ENCODE data around the gene CFAP126.
"Not testable (repeated sequence)": the region's sequence is repeated elsewhere in the genome, so short reads cannot be mapped to it uniquely, and the experiment has no call there.

Gene CFAP126, protein sequence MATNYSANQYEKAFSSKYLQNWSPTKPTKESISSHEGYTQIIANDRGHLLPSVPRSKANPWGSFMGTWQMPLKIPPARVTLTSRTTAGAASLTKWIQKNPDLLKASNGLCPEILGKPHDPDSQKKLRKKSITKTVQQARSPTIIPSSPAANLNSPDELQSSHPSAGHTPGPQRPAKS

DNA sequence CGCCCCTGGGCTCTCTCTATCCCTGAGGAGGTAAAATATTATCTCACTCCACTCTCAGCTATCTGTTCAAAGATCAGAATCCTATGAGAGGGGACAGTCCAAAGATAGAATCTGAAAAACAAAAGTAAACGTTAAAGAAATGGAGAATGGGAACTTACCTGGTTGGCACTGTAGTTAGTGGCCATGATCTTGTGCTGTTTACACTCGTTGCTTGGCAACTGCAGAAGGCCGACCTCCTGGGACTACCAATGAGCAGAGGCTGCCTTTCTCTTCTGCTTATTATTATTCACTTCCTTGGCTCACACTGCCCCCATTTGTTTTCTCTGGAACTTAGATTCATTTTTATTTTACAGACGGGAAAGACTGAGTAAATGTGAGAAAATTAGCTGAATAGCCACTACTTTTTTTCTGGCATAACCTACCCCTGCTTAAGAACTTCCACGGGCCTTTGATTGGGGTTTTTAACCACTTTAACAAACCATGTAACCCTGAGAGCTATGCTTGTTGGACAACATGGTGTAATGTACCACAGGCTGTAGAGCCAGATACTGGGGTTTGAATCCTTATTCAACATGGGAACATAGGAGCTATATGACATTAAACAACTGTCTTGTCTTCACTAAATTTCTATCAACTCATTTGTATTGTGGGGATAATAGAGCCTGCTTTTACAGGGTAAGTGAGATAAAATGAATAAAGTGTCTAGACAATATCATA, at the start of gene CFAP126:
Gene CFAP126, minus strand, starts transcription at position 193 of the 717 bp plus-strand sequence. Its CDS starts 8 bp downstream, at position 185.
- peak; percentile 64 for DNase-seq (ENCODE audit: low read depth, low spot score)
- H3K27me3 ChIP-seq (ENCODE audit: insufficient read depth, insufficient read length), result no peaks in the 10 kb centered on the region
- no peaks in the 10 kb centered on the region for H3K4me1 ChIP-seq (ENCODE audit: insufficient read depth, insufficient read length)
- no peaks in the 10 kb centered on the region for H3K9me3 ChIP-seq (ENCODE audit: insufficient read depth, low read length)
- no peak within 1 kb of the TSS for H3K9ac ChIP-seq (ENCODE audit: insufficient read length, low read depth)
- peaks cover 49% of the 10 kb centered on the region for H3K36me3 ChIP-seq (ENCODE audit: insufficient read depth, insufficient read length, low read length)
- TF ChIP-seq YY1 (IDR thresholded peaks at IDR 0.05; ENCODE audit: insufficient read depth, insufficient read length), result no peak
- no peak for TF ChIP-seq ZNF274 (IDR thresholded peaks at IDR 0.05; ENCODE audit: low read depth, low read length)
- no peak for TF ChIP-seq SUZ12 (IDR thresholded peaks at IDR 0.05; ENCODE audit: extremely low read depth, insufficient read depth, insufficient read length)
- no peak within 1 kb of the TSS for H3K4me3 ChIP-seq (ENCODE audit: insufficient read length, low read depth)

DNA sequence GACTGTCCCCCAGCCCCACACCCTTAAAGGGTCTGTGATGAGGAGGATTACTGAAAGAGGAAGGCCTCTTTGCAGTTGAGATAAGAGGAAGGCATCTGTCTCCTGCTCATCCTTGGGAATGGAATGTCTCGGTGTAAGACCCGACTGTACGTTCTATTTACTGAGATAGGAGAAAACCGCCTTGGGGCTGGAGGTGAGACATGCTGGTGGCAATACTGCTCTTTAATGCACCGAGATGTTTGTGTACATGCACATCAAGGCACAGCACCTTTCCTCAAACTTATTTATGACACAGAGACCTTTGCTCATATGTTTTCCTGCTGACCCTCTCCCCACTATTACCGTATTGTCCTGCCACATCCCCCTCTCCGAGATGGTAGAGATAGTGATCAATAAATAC, 45.4 kb upstream of the CFAP126 start:
- H3K27me3 ChIP-seq (ENCODE audit: insufficient read depth, insufficient read length); H3K9me3 ChIP-seq (ENCODE audit: insufficient read depth, low read length); H3K4me1 ChIP-seq (ENCODE audit: insufficient read depth, insufficient read length); H3K36me3 ChIP-seq (ENCODE audit: insufficient read depth, insufficient read length, low read length); DNase-seq (ENCODE audit: low read depth, low spot score); H3K4me3 ChIP-seq (ENCODE audit: insufficient read length, low read depth); H3K9ac ChIP-seq (ENCODE audit: insufficient read length, low read depth): not testable (repeated sequence)

DNA sequence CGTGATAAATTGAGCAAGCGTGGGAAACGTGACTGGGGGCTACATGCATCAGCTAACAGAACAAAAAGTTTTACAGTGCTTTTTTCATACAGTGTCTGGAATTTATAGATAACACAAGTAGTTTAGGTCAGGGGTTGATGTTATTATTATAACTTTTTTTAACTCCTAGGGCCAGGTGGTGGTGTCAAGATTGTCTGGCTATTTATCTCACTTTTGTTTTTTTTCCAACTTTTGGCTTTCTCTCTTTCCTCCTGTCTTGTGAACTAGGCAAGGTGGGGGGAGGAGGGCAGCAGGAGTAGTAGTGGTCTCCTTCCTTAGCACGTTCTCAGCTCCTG, 42.9 kb upstream of the CFAP126 start:
- H3K27me3 ChIP-seq (ENCODE audit: insufficient read depth, insufficient read length); H3K9ac ChIP-seq (ENCODE audit: insufficient read length, low read depth); H3K36me3 ChIP-seq (ENCODE audit: insufficient read depth, insufficient read length, low read length); DNase-seq (ENCODE audit: low read depth, low spot score); H3K4me3 ChIP-seq (ENCODE audit: insufficient read length, low read depth); H3K4me1 ChIP-seq (ENCODE audit: insufficient read depth, insufficient read length); H3K9me3 ChIP-seq (ENCODE audit: insufficient read depth, low read length): not testable (repeated sequence)

DNA sequence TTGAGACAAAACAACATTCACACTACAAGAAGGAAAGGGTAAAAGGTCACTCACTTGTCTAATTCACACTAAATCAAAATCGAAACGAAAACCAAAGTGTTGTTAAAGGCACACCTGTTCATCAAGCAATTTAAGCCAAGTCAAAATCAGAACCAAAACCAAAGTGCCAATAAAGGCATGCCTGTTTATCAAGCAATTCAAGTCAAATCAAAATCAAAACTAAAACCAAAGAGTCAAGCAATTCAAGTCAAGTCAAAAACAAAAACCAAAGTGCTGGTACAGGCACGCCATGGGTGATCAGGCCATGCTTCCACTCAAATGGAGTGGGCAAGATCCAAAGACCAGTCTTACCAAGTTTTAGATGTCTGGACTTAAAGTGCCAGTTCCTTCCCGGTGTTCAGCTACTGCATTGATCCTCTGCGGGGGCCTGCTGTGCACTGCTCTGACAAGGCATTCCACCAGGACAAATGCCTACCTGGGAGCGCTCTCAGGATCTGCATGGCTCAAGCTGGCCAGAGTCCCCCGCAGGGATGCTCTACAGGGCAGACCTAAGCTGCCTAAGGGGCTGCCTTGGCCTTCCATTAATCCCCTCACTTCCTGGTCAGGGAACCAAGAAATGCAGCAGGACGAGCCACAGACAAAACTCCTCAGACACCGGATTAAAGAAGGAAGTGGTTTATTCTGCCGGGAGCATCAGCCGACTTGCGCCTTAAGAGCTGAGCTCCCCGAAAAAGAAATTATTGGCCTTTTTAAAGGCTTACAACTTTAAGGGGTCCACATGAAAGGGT, 42.4 kb upstream of the CFAP126 start:
- H3K9ac ChIP-seq (ENCODE audit: insufficient read length, low read depth); H3K4me3 ChIP-seq (ENCODE audit: insufficient read length, low read depth); DNase-seq (ENCODE audit: low read depth, low spot score); H3K9me3 ChIP-seq (ENCODE audit: insufficient read depth, low read length); H3K36me3 ChIP-seq (ENCODE audit: insufficient read depth, insufficient read length, low read length); H3K4me1 ChIP-seq (ENCODE audit: insufficient read depth, insufficient read length); H3K27me3 ChIP-seq (ENCODE audit: insufficient read depth, insufficient read length): not testable (repeated sequence)

DNA sequence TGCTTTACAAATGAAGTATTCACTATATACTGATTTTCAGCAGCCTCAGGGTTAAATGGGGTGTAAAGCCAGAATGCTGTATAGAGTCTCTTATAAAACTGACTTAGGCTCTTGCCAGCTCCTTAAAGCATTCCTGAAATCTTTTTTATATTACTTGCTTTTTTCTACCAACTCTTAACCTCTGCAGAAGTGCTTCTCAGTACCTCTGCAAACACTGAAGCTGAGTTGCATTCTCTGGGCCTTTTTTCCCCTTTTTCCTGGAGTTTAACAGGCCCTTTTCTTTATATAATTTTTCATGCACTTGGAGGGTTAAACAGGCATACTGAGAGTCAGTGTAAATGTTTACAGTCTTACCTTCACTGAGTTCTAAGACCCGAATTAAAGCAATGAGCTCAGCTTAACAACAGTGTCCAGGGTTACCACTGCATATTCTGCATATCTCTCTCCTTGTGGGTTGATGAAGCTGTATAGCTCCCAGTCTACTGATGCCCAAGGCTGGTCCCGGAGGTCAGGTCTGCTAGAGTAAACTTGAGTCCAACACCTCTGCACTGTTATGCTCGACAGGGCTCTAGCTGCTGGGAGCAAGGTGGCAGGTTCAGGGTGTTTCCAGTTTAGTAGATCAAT, 40.9 kb upstream of the CFAP126 start:
- H3K9me3 ChIP-seq (ENCODE audit: insufficient read depth, low read length), result no peaks in the 10 kb centered on the region
- H3K27me3 ChIP-seq (ENCODE audit: insufficient read depth, insufficient read length), result no peaks in the 10 kb centered on the region
- H3K4me3 ChIP-seq (ENCODE audit: insufficient read length, low read depth), result no peak overlapping the region
- peaks cover 3% of the 10 kb centered on the region for H3K4me1 ChIP-seq (ENCODE audit: insufficient read depth, insufficient read length)
- DNase-seq (ENCODE audit: low read depth, low spot score), result no peak
- no peak for TF ChIP-seq YY1 (IDR thresholded peaks at IDR 0.05; ENCODE audit: insufficient read depth, insufficient read length)
- TF ChIP-seq ZNF274 (IDR thresholded peaks at IDR 0.05; ENCODE audit: low read depth, low read length), result no peak
- no peak for TF ChIP-seq SUZ12 (IDR thresholded peaks at IDR 0.05; ENCODE audit: extremely low read depth, insufficient read depth, insufficient read length)
- H3K36me3 ChIP-seq (ENCODE audit: insufficient read depth, insufficient read length, low read length), result no peaks in the 10 kb centered on the region
- H3K9ac ChIP-seq (ENCODE audit: insufficient read length, low read depth), result no peak overlapping the region

DNA sequence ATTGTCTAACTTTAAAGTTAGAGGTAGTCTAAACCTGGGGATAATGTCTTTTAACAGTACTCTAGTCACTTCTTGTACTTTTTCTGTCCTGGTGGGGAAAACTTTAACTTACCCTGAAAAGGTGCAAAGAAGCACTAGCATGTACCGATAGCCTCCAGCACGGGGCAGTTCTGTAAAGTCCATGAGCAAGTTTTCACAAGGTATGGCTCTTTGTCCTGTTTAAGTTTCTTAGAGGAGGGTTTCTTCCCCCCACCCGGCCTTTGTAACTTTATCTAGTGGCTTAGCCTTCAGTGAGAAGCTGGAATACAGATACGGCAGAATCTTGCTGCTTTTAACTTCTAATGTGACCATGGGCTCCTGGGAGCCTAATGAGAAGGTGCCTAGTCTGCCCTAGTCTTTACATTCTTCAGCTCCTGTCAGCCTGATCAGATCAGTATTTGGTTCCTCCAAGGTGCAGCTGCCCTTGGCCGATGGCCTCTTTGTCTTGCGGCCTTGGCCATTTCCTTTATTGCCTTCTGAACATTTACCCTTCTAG, 39.8 kb upstream of the CFAP126 start:
- Histone ChIP-seq H3K4me3 (ENCODE audit: insufficient read length, low read depth) (no peak overlapping the region), H3K36me3 (ENCODE audit: insufficient read depth, insufficient read length, low read length) (no peaks in the 10 kb centered on the region), H3K4me1 (ENCODE audit: insufficient read depth, insufficient read length) (peaks cover 3% of the 10 kb centered on the region), H3K27me3 (ENCODE audit: insufficient read depth, insufficient read length) (no peaks in the 10 kb centered on the region), H3K9ac (ENCODE audit: insufficient read length, low read depth) (no peak overlapping the region), H3K9me3 (ENCODE audit: insufficient read depth, low read length) (no peaks in the 10 kb centered on the region)
- no peak for DNase-seq (ENCODE audit: low read depth, low spot score)
- no peak for TF ChIP-seq SUZ12 (IDR thresholded peaks at IDR 0.05; ENCODE audit: extremely low read depth, insufficient read depth, insufficient read length)
- no peak for TF ChIP-seq ZNF274 (IDR thresholded peaks at IDR 0.05; ENCODE audit: low read depth, low read length)
- no peak for TF ChIP-seq YY1 (IDR thresholded peaks at IDR 0.05; ENCODE audit: insufficient read depth, insufficient read length)

DNA sequence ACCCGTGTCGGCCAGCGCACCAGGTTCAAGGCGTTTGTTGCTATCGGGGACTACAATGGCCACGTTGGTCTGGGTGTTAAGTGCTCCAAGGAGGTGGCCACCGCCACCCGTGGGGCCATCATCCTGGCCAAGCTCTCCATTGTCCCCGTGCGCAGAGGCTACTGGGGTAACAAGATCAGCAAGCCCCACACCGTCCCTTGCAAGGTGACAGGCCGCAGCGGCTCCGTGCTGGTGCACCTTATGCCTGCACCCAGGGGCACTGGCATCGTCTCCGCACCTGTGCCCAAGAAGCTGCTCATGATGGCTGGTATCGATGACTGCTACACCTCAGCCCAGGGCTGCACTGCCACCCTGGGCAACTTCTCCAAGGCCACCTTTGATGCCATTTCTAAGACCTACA, 38.9 kb upstream of the CFAP126 start:
- H3K4me1 ChIP-seq (ENCODE audit: insufficient read depth, insufficient read length); H3K4me3 ChIP-seq (ENCODE audit: insufficient read length, low read depth); DNase-seq (ENCODE audit: low read depth, low spot score); H3K27me3 ChIP-seq (ENCODE audit: insufficient read depth, insufficient read length); H3K9me3 ChIP-seq (ENCODE audit: insufficient read depth, low read length); H3K36me3 ChIP-seq (ENCODE audit: insufficient read depth, insufficient read length, low read length); H3K9ac ChIP-seq (ENCODE audit: insufficient read length, low read depth): not testable (repeated sequence)

Data from NT2/D1 (cell line).